WTC11 (cell line): ENCODE measurements around the gene NCKAP5.

ENCODE experiments used
- CBFB ChIP-seq: sonication (generic); formaldehyde crosslinking; IDR thresholded peaks from 2 replicates; pipeline ENCODE4 v1.8.1; 2022; ENCODE audit warnings: mild to moderate bottlenecking, low read depth, missing genetic modification reagents
- CTCF ChIP-seq: fragments of 200-600 bp; IDR thresholded peaks from 2 replicates; pipeline ENCODE4 v1.8.0; 2022; ENCODE audit warnings: antibody characterized with exemption
- E2F5 ChIP-seq: sonication (generic); formaldehyde crosslinking; IDR thresholded peaks from 2 replicates; pipeline ENCODE4 v1.8.1; 2022; ENCODE audit warnings: mild to moderate bottlenecking, moderate library complexity, missing genetic modification reagents
- FOXJ3 ChIP-seq: sonication (generic); formaldehyde crosslinking; IDR thresholded peaks from 2 replicates; pipeline ENCODE4 v1.9.0; 2021; ENCODE audit warnings: missing genetic modification reagents, mild to moderate bottlenecking, borderline replicate concordance
- FOXK1 ChIP-seq: sonication (generic); formaldehyde crosslinking; IDR thresholded peaks from 2 replicates; pipeline ENCODE4 v1.8.0; 2022; ENCODE audit warnings: mild to moderate bottlenecking, moderate library complexity, missing genetic modification reagents
- GTF2I ChIP-seq: fragments of 250-450 bp; sonication (Bioruptor Pico); conservative IDR thresholded peaks from 2 replicates; pipeline ENCODE4 v1.4.0; 2021; ENCODE audit warnings: mild to moderate bottlenecking
- IRF2 ChIP-seq: sonication (generic); formaldehyde crosslinking; IDR thresholded peaks from 2 replicates; pipeline ENCODE4 v1.8.0; 2022; ENCODE audit warnings: low read depth, missing genetic modification reagents, borderline replicate concordance
- MYBL2 ChIP-seq: sonication (generic); formaldehyde crosslinking; IDR thresholded peaks from 2 replicates; pipeline ENCODE4 v1.8.1; 2023; ENCODE audit warnings: mild to moderate bottlenecking, moderate library complexity, missing genetic modification reagents
- USF2 ChIP-seq: sonication (generic); formaldehyde crosslinking; IDR thresholded peaks from 2 replicates; pipeline ENCODE4 v1.8.1; 2023; ENCODE audit warnings: mild to moderate bottlenecking, missing genetic modification reagents, moderate library complexity

- no peak for TF ChIP-seq IRF2 (CRISPR knock-in tag)
- TF ChIP-seq CTCF: no peak
- no peak for TF ChIP-seq CBFB (CRISPR knock-in tag)
- no peak for TF ChIP-seq MYBL2 (CRISPR knock-in tag)
- TF ChIP-seq USF2 (CRISPR knock-in tag): no peak
- TF ChIP-seq E2F5 (CRISPR knock-in tag): no peak
- TF ChIP-seq GTF2I: no peak
- no peak for TF ChIP-seq FOXK1 (CRISPR knock-in tag)
- no peak for TF ChIP-seq FOXJ3 (CRISPR knock-in tag)
These were observed 717.6 kb downstream of the NCKAP5 start for GRCh38 chr2:132850688-132851087.
